ENCODE results near the gene NGFR.

DNA sequence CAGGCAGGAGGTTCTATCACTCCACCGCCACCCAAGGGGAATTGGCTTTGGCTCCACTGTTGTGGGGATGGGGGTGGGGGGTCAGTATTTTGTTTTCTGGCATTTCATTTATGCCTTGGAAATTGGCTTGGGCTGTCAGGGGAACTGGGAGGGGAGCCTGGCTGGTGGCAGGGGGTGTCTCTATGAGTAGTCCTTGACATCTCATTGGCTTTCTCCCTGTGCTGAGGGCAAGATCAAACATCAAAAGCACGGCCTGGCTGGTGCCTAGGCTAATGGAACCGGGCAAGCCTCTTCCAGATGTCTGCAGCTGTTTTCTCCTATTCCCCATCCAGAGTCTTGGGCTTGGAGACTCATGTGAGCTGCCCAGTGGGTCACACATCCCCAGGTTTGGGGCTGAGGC, 17.4 kb upstream of the NGFR start:
- TF ChIP-seq POLR2A (IDR thresholded peaks at IDR 0.05) (no peak), EP300 (IDR thresholded peaks at IDR 0.05) (no peak)
- TF ChIP-seq, protein P1, sequence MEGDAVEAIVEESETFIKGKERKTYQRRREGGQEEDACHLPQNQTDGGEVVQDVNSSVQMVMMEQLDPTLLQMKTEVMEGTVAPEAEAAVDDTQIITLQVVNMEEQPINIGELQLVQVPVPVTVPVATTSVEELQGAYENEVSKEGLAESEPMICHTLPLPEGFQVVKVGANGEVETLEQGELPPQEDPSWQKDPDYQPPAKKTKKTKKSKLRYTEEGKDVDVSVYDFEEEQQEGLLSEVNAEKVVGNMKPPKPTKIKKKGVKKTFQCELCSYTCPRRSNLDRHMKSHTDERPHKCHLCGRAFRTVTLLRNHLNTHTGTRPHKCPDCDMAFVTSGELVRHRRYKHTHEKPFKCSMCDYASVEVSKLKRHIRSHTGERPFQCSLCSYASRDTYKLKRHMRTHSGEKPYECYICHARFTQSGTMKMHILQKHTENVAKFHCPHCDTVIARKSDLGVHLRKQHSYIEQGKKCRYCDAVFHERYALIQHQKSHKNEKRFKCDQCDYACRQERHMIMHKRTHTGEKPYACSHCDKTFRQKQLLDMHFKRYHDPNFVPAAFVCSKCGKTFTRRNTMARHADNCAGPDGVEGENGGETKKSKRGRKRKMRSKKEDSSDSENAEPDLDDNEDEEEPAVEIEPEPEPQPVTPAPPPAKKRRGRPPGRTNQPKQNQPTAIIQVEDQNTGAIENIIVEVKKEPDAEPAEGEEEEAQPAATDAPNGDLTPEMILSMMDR (IDR thresholded peaks at IDR 0.05) = no peak
